Measurements from ENCODE around the gene SORCS3.

DNA sequence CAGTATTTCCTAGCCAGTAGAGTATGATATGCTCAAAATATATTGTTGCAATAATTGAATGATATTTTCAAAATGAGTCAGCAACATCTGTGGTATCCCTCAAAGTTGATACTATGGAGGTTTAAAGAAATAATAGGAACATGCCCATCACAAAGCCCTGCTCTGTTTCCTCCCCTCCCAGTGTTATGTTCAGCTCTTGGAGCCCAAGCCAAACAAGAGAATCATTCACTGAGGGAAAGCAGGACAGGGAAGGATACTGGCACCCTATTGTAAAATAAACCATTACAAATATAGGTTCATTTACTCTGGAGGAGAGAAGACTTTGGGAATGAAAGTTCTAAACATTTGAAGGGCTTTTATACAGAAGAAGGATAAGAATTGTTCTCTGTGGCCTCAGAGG, 37.6 kb downstream of the SORCS3 start:
- no peak for TF ChIP-seq EZH2phosphoT487 (IDR thresholded peaks at IDR 0.05; ENCODE audit: insufficient read depth, low read depth)
- TF ChIP-seq EZH2 (IDR thresholded peaks at IDR 0.05; ENCODE audit: insufficient read depth, poor library complexity, severe bottlenecking): no peak
